Dedifferentiated amniotic fluid mesenchymal stem cell (primary cell): ENCODE results near the gene HPS6.

ENCODE experiments used
- DNase-seq: peaks from one replicate; pipeline ENCODE4 v3.0.0-alpha.2; 2016; ENCODE audit errors: extremely low spot score

HPS6 gene

GRCh38 chr10:102068216-102068615 lies 3.1 kb downstream of the HPS6 start:
- DNase-seq, result no peak

- no peak for DNase-seq
Measured at GRCh38 chr10:102069071-102069470, 3.9 kb downstream of the HPS6 start.

- peak; percentile 84 for DNase-seq
Measured at GRCh38 chr10:102072673-102073527, 7.8 kb downstream of the HPS6 start.

GRCh38 chr10:102083541-102083940 lies 18.4 kb downstream of the HPS6 start:
- DNase-seq, result no peak

- no peak for DNase-seq
Measured at GRCh38 chr10:102085336-102085735, 20.2 kb downstream of the HPS6 start.

GRCh38 chr10:102086196-102086595 lies 21.0 kb downstream of the HPS6 start:
- no peak for DNase-seq

GRCh38 chr10:102090772-102091171 lies 25.6 kb downstream of the HPS6 start:
- DNase-seq, result no peak

GRCh38 chr10:102096449-102096848 lies 31.3 kb downstream of the HPS6 start:
- DNase-seq, result no peak

- no peak for DNase-seq
Measured at GRCh38 chr10:102101152-102101551, 36.0 kb downstream of the HPS6 start.

GRCh38 chr10:102102421-102102820 lies 37.3 kb downstream of the HPS6 start:
- DNase-seq, result no peak

GRCh38 chr10:102106998-102107397 lies 41.8 kb downstream of the HPS6 start:
- no peak for DNase-seq

- DNase-seq, result no peak
Measured at GRCh38 chr10:102109166-102110116, 44.3 kb downstream of the HPS6 start.

- DNase-seq, result no peak
Measured at GRCh38 chr10:102111276-102111675, 46.1 kb downstream of the HPS6 start.

- no peak for DNase-seq
Measured at GRCh38 chr10:102112210-102112817, 47.2 kb downstream of the HPS6 start.

- no peak for DNase-seq
Measured at GRCh38 chr10:102113261-102113955, 48.3 kb downstream of the HPS6 start.

- no peak for DNase-seq
Measured at GRCh38 chr10:102113956-102114857, 49.1 kb downstream of the HPS6 start.

GRCh38 chr10:102114861-102115618 lies 49.9 kb downstream of the HPS6 start:
- peak; percentile 81 for DNase-seq

- no peak for DNase-seq
Measured at GRCh38 chr10:102115775-102116174, 50.6 kb downstream of the HPS6 start.

- DNase-seq, result no peak
Measured at GRCh38 chr10:102116656-102117055, 51.5 kb downstream of the HPS6 start.
